SK-N-SH (cell line): Measurements from ENCODE around the gene GPD1. TPM values are rescaled to one million over a fixed set of nuclear protein-coding genes. Genes with fewer than 3 reads are reported as not detected.
A peak's percentile ranks its signal among the peaks of the same experiment; 100 is the strongest.

ENCODE experiments used
- CTCF ChIA-PET: fragments of 300-600, 350-600 bp; formaldehyde crosslinking; extraction: SDS; loops from one replicate; lab custom pipeline; 2021; lab: Yijun Ruan, JAX
- POLR2A ChIA-PET: fragments of 350-600 bp; sonication (Branson Sonifier 250); formaldehyde crosslinking; extraction: SDS; loops from one replicate; lab custom pipeline; 2020; ENCODE audit warnings: antibody characterized with exemption, inconsistent platforms; lab: Yijun Ruan, JAX
- DNase-seq: peaks from one replicate; pipeline ENCODE4 v3.0.0; 2012
- H2AFZ ChIP-seq: fragments of 200-600 bp; sonication (generic); 2 replicates; pipeline ENCODE4 v1.8.1; 2016; ENCODE audit warnings: antibody characterized with exemption, mild to moderate bottlenecking, low read depth
- H3F3A ChIP-seq: fragments of 200-600 bp; sonication (generic); replicated peaks from 2 replicates; pipeline ENCODE3; 2016; ENCODE audit warnings: antibody characterized with exemption, mild to moderate bottlenecking; ENCODE audit not compliant: insufficient read depth
- H3K27ac ChIP-seq, 2 experiments: fragments of 200-500 bp in 1 of 2; fragments of 200-600 bp in 1 of 2; sonication (Bioruptor generic) in 1 of 2; sonication (generic), shearing (Covaris generic) in 1 of 2; 2 replicates each; pipeline versions ENCODE4 v1.5.1 to v1.6.1; 2014 to 2016; ENCODE audit warnings: low read depth in 2 of 2, inconsistent platforms in 1 of 2, low read length in 1 of 2, mild to moderate bottlenecking in 1 of 2, mixed read lengths in 1 of 2
- H3K27me3 ChIP-seq: fragments of 200-600 bp; sonication (generic), shearing (Covaris generic); 2 replicates; pipeline ENCODE4 v1.6.1; 2016; ENCODE audit warnings: mixed run types; ENCODE audit not compliant: insufficient read depth
- H3K36me3 ChIP-seq, 2 experiments: fragments of 200-500 bp in 1 of 2; fragments of 200-600 bp in 1 of 2; sonication (Bioruptor generic) in 1 of 2; sonication (generic) in 1 of 2; replicated peaks in 1 of 2; 2 replicates each; pipeline versions ENCODE3 to v1.5.1; 2014 to 2016; ENCODE audit warnings: low read length in 1 of 2, mild to moderate bottlenecking in 1 of 2; ENCODE audit not compliant: insufficient read depth in 2 of 2, control insufficient read depth in 1 of 2
- H3K4me1 ChIP-seq, 2 experiments: fragments of 200-500 bp in 1 of 2; fragments of 200-600 bp in 1 of 2; sonication (Bioruptor generic) in 1 of 2; sonication (generic), shearing (Covaris generic) in 1 of 2; 2 replicates each; pipeline versions ENCODE4 v1.5.1 to v1.6.1; 2014 to 2016; ENCODE audit warnings: low read depth in 1 of 2, low read length in 1 of 2, mixed run types in 1 of 2; ENCODE audit not compliant: insufficient read depth in 2 of 2, control insufficient read depth in 1 of 2
- H3K4me2 ChIP-seq: fragments of 200-600 bp; sonication (generic), shearing (Covaris generic); 2 replicates; pipeline ENCODE4 v1.6.1; 2017; ENCODE audit warnings: mixed run types
- H3K4me3 ChIP-seq, 2 experiments: fragments of 200-500 bp in 1 of 2; fragments of 200-600 bp in 1 of 2; sonication (Bioruptor generic) in 1 of 2; sonication (generic), shearing (Covaris generic) in 1 of 2; 2 replicates each; pipeline versions ENCODE4 v1.5.1 to v1.8.1; 2014 to 2016; ENCODE audit warnings: low read depth in 2 of 2, inconsistent platforms in 1 of 2, low read length in 1 of 2, mild to moderate bottlenecking in 1 of 2, mixed read lengths in 1 of 2, moderate library complexity in 1 of 2
- H3K79me2 ChIP-seq: fragments of 200-600 bp; sonication (generic); 2 replicates; pipeline ENCODE4 v1.8.1; 2017; ENCODE audit warnings: mild to moderate bottlenecking; ENCODE audit not compliant: insufficient read depth
- H3K9ac ChIP-seq: fragments of 200-600 bp; sonication (generic); 2 replicates; pipeline ENCODE4 v1.6.1; 2017; ENCODE audit warnings: mixed run types
- H3K9me2 ChIP-seq: fragments of 200-600 bp; sonication (generic); 2 replicates; pipeline ENCODE4 v1.6.1; 2017; ENCODE audit warnings: mixed run types
- H3K9me3 ChIP-seq: fragments of 200-600 bp; sonication (generic); 2 replicates; pipeline ENCODE4 v1.6.1; 2017; ENCODE audit warnings: mixed run types, mild to moderate bottlenecking, moderate library complexity
- H4K20me1 ChIP-seq: fragments of 200-600 bp; sonication (generic); 2 replicates; pipeline ENCODE4 v1.6.1; 2017; ENCODE audit warnings: mild to moderate bottlenecking, mixed run types; ENCODE audit not compliant: insufficient read depth
- CHD2 ChIP-seq: fragments of 150-350 bp; IDR thresholded peaks from 2 replicates; pipeline ENCODE4 v1.6.1; 2018; ENCODE audit warnings: low read length; ENCODE audit not compliant: partially characterized antibody
- ELF1 ChIP-seq: IDR thresholded peaks from 2 replicates; pipeline ENCODE4 v1.4.0; 2012
- EP300 ChIP-seq, 2 experiments: IDR thresholded peaks; 2 replicates each; pipeline versions ENCODE4 v1.4.0 to v1.6.1; 2012; ENCODE audit warnings: borderline replicate concordance in 1 of 2, low read depth in 1 of 2, low read length in 1 of 2
- GABPA ChIP-seq: IDR thresholded peaks from 2 replicates; pipeline ENCODE4 v1.4.0; 2012; ENCODE audit warnings: low read depth, mild to moderate bottlenecking
- JUND ChIP-seq: IDR thresholded peaks from 2 replicates; pipeline ENCODE4 v1.4.0; 2012
- MEF2A ChIP-seq: IDR thresholded peaks from 2 replicates; pipeline ENCODE4 v1.4.0; 2012; ENCODE audit warnings: low read depth, borderline replicate concordance
- MXI1 ChIP-seq: IDR thresholded peaks from 2 replicates; pipeline ENCODE4 v1.6.1; 2012; ENCODE audit warnings: mild to moderate bottlenecking, low read depth, low read length, improper control_type of control experiment
- NFIC ChIP-seq: IDR thresholded peaks from 2 replicates; pipeline ENCODE4 v1.4.0; 2012; ENCODE audit warnings: borderline replicate concordance
- POLR2AphosphoS5 ChIP-seq: IDR thresholded peaks from 2 replicates; pipeline ENCODE4 v1.6.1; 2012; ENCODE audit warnings: low read depth, low read length
- RXRA ChIP-seq: IDR thresholded peaks from 2 replicates; pipeline ENCODE4 v1.4.0; 2012; ENCODE audit warnings: low read depth, mild to moderate bottlenecking, borderline replicate concordance
- SMC3 ChIP-seq: IDR thresholded peaks from 2 replicates; pipeline ENCODE4 v1.6.1; 2012; ENCODE audit warnings: low read depth, low read length, improper control_type of control experiment
- TAF1 ChIP-seq: IDR thresholded peaks from 2 replicates; pipeline ENCODE4 v1.6.1; 2012; ENCODE audit warnings: low read depth, mild to moderate bottlenecking, low read length, moderate library complexity, borderline replicate concordance
- USF1 ChIP-seq: IDR thresholded peaks from 2 replicates; pipeline ENCODE4 v1.4.0; 2012; ENCODE audit warnings: low read depth, borderline replicate concordance
- USF2 ChIP-seq: fragments of 150-350 bp; IDR thresholded peaks from 2 replicates; pipeline ENCODE4 v1.6.1; 2017; ENCODE audit warnings: antibody characterized with exemption, low read length, low read depth, borderline replicate concordance
- YY1 ChIP-seq: IDR thresholded peaks from 2 replicates; pipeline ENCODE4 v1.4.0; 2012; ENCODE audit warnings: low read depth, mild to moderate bottlenecking
- WGBS: methylation state at CpG from one replicate; pipeline ENCODE4 v1.1.6; 2017; ENCODE audit warnings: low lambda C conversion rate; 5-methylcytosine and 5-hydroxymethylcytosine counted together
- polyA plus RNA-seq, 3 experiments: library from polyadenylated mRNA; depleted of rRNA; stranded (reverse); fragments of >200 nt; gene quantifications; 2 replicates each; pipeline ENCODE4 v1.2.3, GENCODE V29; 2012

GPD1 gene
- polyA plus RNA-seq, 1 of the 3 experiments (the other 2 are of a cell fraction): 0.07 TPM

- TF ChIP-seq SMC3 (peak; percentile 87), ELF1 (no peak), USF1 (no peak), GABPA (no peak), POLR2AphosphoS5 (no peak), MEF2A (no peak), MXI1 (no peak), RXRA (no peak), YY1 (no peak), TAF1 (no peak)
Observed at GRCh38 chr12:50055831-50056638, 47.8 kb upstream of the GPD1 start (continued).

GRCh38 chr12:50056639-50056976 lies 47.2 kb upstream of the GPD1 start:
- Histone ChIP-seq H2AFZ (peak overlapping the region; percentile 84; the same call in 1 of the 2 replicates), H4K20me1 (no peaks in the 10 kb centered on the region), H3K9me3 (no peaks in the 10 kb centered on the region), H3K9ac (peak overlapping the region; percentile 63; the same call in 1 of the 2 replicates), H3K9me2 (no peaks in the 10 kb centered on the region), H3K36me3 (peaks cover 0 to 4% of the 10 kb centered on the region in 2 experiments), H3K27me3 (peaks cover 7% of the 10 kb centered on the region), H3K4me2 (peak overlapping the region; percentile 77), H3K4me1 (peaks cover 7 to 29% of the 10 kb centered on the region in 2 experiments; a peak in 2 of 4 replicates), H3K27ac (no peak overlapping the region), H3F3A (peaks cover 7% of the 10 kb centered on the region), H3K79me2 (no peaks in the 10 kb centered on the region), H3K4me3 (peak overlapping the region; percentile 64 to 71)
- no peak for DNase-seq
- WGBS: 83% methylated on average over 3 of the region's 3 CpGs
- ChIA-PET POLR2A (interaction anchor here (0.7 to 1.0 kb wide), 2 partner anchors 73 to 88 kb away, joined by 3 read pairs; no protein-coding TSS in a partner anchor), CTCF (interaction anchor here (0.7 to 37.6 kb wide), 33 partner anchors 12 to 307 kb away, joined by 3 to 1401 read pairs (median 6); partner anchors contain the start of genes AQP5, AQP6, COX14 and RACGAP1)
- TF ChIP-seq JUND (no peak), CHD2 (no peak), USF1 (no peak), NFIC (no peak), USF2 (no peak), GABPA (no peak), EP300 (IDR thresholded peaks at IDR 0.05; ENCODE audit: borderline replicate concordance in 1 of 2, low read depth in 1 of 2, low read length in 1 of 2) (no peak)
